ENCODE data around the gene RGL2. TPM values are rescaled to one million over a fixed set of nuclear protein-coding genes. Genes with fewer than 3 reads are reported as not detected.

Gene RGL2
- total RNA-seq, 2 donors from 2014 or later: 85.6 to 98.0 TPM

DNA sequence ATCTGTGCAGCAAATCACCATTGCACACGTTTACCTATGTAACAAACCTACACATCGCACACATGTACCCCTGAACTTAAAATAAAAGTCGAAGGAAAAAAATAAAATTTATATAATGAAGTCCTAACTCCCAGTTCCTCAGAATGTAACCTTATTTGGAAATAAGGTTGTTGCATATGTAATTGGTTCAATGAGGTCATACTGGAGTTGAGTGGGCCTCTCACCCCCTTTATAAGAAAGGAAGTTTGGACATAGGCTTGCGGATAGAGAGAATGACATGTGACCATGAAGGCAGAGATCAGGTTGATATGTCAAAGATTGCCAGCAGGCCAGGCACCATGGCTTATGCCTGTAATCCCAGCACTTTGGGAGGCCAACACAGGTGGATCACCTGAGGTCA lies 34.9 kb upstream of the RGL2 start:
- H3K4me3 ChIP-seq (ENCODE audit: low read length): no peak overlapping the region
- H3K4me1 ChIP-seq (ENCODE audit: control insufficient read depth, insufficient read depth, low read length): no peaks in the 10 kb centered on the region
- no peak overlapping the region for H3K27ac ChIP-seq (ENCODE audit: low read depth, low read length)
- no peak overlapping the region for H3K4me3 Mint-ChIP-seq
- H3K9me3 ChIP-seq (ENCODE audit: control insufficient read depth, low read length): no peaks in the 10 kb centered on the region
- H3K27me3 ChIP-seq (ENCODE audit: control insufficient read depth, insufficient read depth, low read length, poor library complexity, severe bottlenecking): no peaks in the 10 kb centered on the region
- H3K36me3 Mint-ChIP-seq (ENCODE audit: low read depth): no peaks in the 10 kb centered on the region
- H3K27me3 Mint-ChIP-seq (ENCODE audit: insufficient read depth): peaks cover 1% of the 10 kb centered on the region
- WGBS, 2 experiments (ENCODE audit: insufficient coverage in 1 of 2, insufficient read length in 1 of 2): 99 to 100% methylated on average over 2 to 4 of the region's 4 CpGs
- TF ChIP-seq, protein P1, sequence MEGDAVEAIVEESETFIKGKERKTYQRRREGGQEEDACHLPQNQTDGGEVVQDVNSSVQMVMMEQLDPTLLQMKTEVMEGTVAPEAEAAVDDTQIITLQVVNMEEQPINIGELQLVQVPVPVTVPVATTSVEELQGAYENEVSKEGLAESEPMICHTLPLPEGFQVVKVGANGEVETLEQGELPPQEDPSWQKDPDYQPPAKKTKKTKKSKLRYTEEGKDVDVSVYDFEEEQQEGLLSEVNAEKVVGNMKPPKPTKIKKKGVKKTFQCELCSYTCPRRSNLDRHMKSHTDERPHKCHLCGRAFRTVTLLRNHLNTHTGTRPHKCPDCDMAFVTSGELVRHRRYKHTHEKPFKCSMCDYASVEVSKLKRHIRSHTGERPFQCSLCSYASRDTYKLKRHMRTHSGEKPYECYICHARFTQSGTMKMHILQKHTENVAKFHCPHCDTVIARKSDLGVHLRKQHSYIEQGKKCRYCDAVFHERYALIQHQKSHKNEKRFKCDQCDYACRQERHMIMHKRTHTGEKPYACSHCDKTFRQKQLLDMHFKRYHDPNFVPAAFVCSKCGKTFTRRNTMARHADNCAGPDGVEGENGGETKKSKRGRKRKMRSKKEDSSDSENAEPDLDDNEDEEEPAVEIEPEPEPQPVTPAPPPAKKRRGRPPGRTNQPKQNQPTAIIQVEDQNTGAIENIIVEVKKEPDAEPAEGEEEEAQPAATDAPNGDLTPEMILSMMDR (conservative IDR thresholded peaks at IDR 0.05): no peak
- no peaks in the 10 kb centered on the region for H3K9me3 Mint-ChIP-seq
- no peaks in the 10 kb centered on the region for H3K4me1 Mint-ChIP-seq
- H3K9ac ChIP-seq (ENCODE audit: extremely low read depth, low read length, poor library complexity, severe bottlenecking): no peak overlapping the region
- no peaks in the 10 kb centered on the region for H3K36me3 ChIP-seq (ENCODE audit: control insufficient read depth, insufficient read depth, low read length)
- DNase-seq: no peak
- no peak overlapping the region for H3K27ac Mint-ChIP-seq

DNA sequence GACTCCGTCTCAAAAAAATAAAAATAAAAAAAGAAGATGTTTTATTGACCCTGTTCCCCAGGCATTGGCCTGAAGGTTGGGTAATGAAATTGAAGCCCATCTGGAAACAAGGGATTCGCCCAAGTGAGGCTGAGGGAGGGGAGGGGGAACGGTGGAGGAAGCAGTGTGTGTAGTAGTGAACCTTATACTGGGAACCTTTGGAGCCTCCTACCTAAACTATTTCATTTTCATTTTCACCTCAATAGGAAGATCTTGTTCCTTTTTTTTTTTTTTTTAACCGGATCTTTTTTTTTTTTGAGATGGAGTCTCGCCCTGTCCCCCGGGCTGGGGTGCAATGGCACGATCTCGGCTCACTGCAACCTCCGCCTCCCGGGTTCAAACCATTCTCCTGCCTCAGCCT lies 32.0 kb upstream of the RGL2 start:
- H3K27me3 Mint-ChIP-seq (ENCODE audit: insufficient read depth): peaks cover 1% of the 10 kb centered on the region
- Histone ChIP-seq H3K27me3 (ENCODE audit: control insufficient read depth, insufficient read depth, low read length, poor library complexity, severe bottlenecking) (no peaks in the 10 kb centered on the region), H3K9me3 (ENCODE audit: control insufficient read depth, low read length) (no peaks in the 10 kb centered on the region), H3K4me1 (ENCODE audit: control insufficient read depth, insufficient read depth, low read length) (no peaks in the 10 kb centered on the region), H3K36me3 (ENCODE audit: control insufficient read depth, insufficient read depth, low read length) (no peaks in the 10 kb centered on the region), H3K27ac (ENCODE audit: low read depth, low read length) (no peak overlapping the region), H3K4me3 (ENCODE audit: low read length) (no peak overlapping the region), H3K9ac (ENCODE audit: extremely low read depth, low read length, poor library complexity, severe bottlenecking) (no peak overlapping the region)
- no peak overlapping the region for H3K27ac Mint-ChIP-seq
- H3K4me1 Mint-ChIP-seq: no peaks in the 10 kb centered on the region
- H3K9me3 Mint-ChIP-seq: no peaks in the 10 kb centered on the region
- 96 to 98% methylated on average over 5 to 10 of the region's 10 CpGs for WGBS, 2 experiments (ENCODE audit: insufficient coverage in 1 of 2, insufficient read length in 1 of 2)
- no peaks in the 10 kb centered on the region for H3K36me3 Mint-ChIP-seq (ENCODE audit: low read depth)
- TF ChIP-seq, protein P1 (conservative IDR thresholded peaks at IDR 0.05): no peak
- DNase-seq: no peak
- H3K4me3 Mint-ChIP-seq: no peak overlapping the region

DNA sequence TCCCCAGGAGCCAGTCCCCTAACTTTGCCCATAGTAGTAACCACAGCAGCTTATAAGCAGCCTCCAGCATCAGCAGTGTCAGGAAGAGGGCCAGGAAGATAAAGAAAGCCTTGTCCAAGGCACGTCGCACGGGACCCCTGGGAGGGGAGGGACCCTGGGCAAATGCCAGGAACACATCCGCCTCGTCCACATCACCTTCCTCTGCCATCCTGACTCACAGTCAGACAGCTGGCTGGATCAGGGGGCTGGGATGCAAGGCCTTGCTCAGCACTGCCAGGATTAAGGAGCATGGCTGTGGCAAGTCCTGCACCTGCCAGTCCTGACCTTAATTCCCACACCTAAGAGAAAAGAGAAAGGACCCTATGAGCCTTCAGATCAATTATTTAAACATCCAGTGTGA lies 30.3 kb upstream of the RGL2 start:
- Histone ChIP-seq H3K4me1 (ENCODE audit: control insufficient read depth, insufficient read depth, low read length) (no peaks in the 10 kb centered on the region), H3K27ac (ENCODE audit: low read depth, low read length) (no peak overlapping the region), H3K36me3 (ENCODE audit: control insufficient read depth, insufficient read depth, low read length) (no peaks in the 10 kb centered on the region), H3K4me3 (ENCODE audit: low read length) (no peak overlapping the region), H3K27me3 (ENCODE audit: control insufficient read depth, insufficient read depth, low read length, poor library complexity, severe bottlenecking) (no peaks in the 10 kb centered on the region), H3K9me3 (ENCODE audit: control insufficient read depth, low read length) (no peaks in the 10 kb centered on the region), H3K9ac (ENCODE audit: extremely low read depth, low read length, poor library complexity, severe bottlenecking) (no peak overlapping the region)
- WGBS, 2 experiments (ENCODE audit: insufficient coverage in 1 of 2, insufficient read length in 1 of 2): 90% methylated on average over 5 of the region's 5 CpGs; no CpG with 5 or more reads in 1 of the 2 experiments
- TF ChIP-seq, protein P1 (conservative IDR thresholded peaks at IDR 0.05): no peak
- DNase-seq: no peak
- Mint-ChIP-seq H3K36me3 (ENCODE audit: low read depth) (no peaks in the 10 kb centered on the region), H3K9me3 (no peaks in the 10 kb centered on the region), H3K4me1 (peaks cover 3% of the 10 kb centered on the region), H3K27me3 (ENCODE audit: insufficient read depth) (peaks cover 1% of the 10 kb centered on the region), H3K4me3 (no peak overlapping the region), H3K27ac (no peak overlapping the region)

All from endodermal cell (in vitro differentiated cells).